G401 (cell line): ENCODE data around the gene AMH. TPM values are rescaled to one million over a fixed set of nuclear protein-coding genes. Genes with fewer than 3 reads are reported as not detected.

Experiments used
- DNase-seq: peaks from one replicate; pipeline ENCODE4 v3.0.0-alpha.2; 2015; ENCODE audit warnings: low spot score
- in situ Hi-C: cut with HindIII; loops from 2 replicates; pipeline ENCODE4 v1.10.0; 2016; ENCODE audit warnings: low sequenced_read_pairs, mixed read lengths
- total RNA-seq: library from RNA; depleted of rRNA; stranded (reverse); fragments of >200 nt; shearing (Covaris generic); gene quantifications from 2 replicates; pipeline ENCODE4 v1.2.3, GENCODE V29; 2014

AMH gene
- total RNA-seq, 1 experiment from 2014 or later = 2.6 TPM

- in situ Hi-C loops = no loop called here
- no peak for DNase-seq
Measured at GRCh38 chr19:2243274-2244124, 5.6 kb upstream of the AMH start.

DNA sequence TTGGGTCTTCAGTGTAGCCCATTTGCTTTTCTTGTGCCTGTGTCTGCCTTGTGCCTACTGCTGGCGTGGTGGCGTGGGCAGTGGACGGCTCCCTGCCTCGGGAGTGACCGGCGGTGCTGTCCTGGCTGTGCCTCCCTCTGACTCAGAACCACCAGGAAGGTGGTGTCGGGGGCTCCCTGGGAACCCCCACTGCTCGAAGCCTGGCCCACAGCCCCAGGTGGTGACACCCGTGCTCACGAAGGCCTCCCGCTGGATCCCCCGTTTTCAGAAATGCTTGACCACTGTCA, 5.1 kb upstream of the AMH start:
- DNase-seq = no peak
- in situ Hi-C loops = no loop called here

GRCh38 chr19:2244486-2244885, 4.6 kb upstream of the AMH start:
- in situ Hi-C loops = no loop called here
- DNase-seq = no peak

- no peak for DNase-seq
- in situ Hi-C loops = no loop called here
Measured at GRCh38 chr19:2245273-2245672, 3.9 kb upstream of the AMH start.

DNA sequence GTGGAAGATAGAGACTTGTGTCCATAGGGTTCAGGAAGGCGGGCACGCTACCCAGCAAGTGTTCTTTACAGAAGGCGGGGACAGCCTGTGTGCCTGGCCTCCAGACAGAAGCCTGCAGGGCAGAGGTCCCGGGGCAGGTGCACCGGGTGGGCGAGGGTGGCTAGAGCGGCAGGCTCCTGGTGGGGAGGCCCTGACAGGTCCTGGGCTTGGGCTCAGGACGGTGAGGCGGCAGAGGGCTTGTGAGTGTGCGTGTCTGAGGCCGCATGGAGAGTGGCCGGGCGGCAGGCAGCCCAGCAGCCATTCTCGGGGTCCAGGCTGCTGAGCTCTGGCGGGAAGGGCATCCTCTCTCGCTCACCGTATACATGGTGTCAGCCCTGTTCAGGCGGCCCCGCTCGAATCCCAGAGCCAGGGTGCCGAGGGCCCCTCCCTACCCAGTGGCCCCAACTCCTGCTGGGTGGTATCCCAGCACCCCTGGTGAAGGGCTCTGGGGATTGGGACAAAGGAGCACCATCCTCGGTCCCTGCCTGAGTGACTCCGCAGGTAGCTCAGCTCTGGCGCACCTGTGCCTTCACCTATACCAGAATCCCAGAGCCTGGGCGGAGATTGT, 3.0 kb upstream of the AMH start:
- in situ Hi-C loops = no loop called here
- DNase-seq = no peak

- DNase-seq = peak; percentile 48
- in situ Hi-C loops = no loop called here
Measured at GRCh38 chr19:2246801-2247361, 2.2 kb upstream of the AMH start.

- in situ Hi-C loops = no loop called here
- no peak for DNase-seq
Measured at GRCh38 chr19:2247433-2248101, 1.6 kb upstream of the AMH start.

DNA sequence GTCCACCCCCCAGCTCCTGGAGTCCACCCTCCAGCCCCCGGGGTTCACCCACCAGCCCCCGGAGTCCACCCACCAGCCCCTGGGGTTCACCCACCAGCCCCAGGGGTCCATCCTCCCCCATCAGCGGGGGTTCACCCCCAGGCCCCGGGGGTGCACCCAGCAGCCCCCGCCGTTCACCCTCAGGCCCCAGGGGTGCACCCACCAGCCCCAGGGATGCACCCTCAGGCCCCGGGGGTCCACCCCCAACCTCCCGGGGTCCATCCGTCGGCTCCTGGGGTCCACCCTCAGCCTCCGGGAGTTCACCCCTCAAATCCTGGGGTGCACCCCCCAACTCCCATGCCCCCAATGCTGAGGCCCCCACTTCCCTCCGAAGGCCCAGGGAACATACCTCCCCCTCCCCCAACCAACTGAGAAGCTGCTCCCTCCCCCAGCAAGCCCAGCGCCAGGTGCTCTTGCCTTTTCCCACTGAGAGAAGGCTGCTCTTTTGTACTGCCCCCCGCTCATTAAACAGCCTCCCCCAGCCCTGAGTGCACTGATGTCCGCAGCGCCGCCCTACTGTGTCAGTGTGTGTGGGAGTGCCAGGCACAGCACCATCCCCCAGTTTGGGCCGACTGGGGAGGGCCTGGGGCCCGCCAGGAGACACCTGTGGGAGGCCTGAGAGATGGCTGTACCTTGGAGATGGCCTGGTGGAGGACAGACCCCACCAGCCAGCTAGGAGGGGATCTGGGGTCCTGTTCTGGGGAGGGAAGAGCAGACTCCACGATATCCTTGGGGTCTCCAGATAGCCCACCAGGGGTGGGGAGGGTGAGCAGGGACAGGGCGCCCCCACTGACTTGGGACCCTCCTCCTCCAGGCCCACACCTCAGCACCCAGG, 750 bp upstream of the AMH start:
- in situ Hi-C loops = no loop called here
- no peak for DNase-seq

DNA sequence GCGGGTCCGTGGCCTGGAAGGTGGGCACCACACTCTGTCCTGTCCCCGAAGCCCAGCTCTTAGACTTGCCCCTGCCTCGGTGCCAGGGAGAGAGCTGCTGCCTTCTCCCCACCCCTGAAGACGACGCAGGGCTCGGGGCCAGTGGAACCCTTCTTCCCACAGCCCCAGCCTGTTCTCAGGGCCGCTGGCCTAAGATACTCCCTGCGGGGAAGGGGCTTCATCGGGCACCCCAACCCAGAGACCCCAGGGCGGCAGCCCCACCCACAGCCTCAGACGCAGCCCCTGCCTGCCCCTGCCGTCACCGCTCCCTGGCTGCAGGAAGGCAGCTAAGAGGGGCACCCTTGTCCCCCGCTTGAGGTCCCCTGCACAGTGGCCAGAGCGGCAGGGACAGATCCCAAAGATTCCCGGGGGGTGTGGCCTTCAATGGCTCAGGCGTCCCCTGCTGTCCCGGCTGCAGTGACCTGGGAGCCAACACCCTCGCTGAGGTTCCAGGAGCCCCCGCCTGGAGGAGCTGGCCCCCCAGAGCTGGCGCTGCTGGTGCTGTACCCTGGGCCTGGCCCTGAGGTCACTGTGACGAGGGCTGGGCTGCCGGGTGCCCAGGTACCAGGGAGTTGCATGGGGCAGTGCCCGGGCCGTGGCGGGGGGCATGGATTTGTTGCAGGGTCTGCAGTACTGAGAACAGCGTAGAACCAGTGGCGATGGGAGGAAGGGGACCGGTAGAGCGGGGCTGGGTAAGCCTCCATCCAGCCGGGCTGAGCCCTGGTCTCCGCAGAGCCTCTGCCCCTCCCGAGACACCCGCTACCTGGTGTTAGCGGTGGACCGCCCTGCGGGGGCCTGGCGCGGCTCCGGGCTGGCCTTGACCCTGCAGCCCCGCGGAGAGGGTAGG, 1.0 kb downstream of the AMH start:
- in situ Hi-C loops = no loop called here
- DNase-seq = no peak

- in situ Hi-C loops = no loop called here
- DNase-seq = no peak
Measured at GRCh38 chr19:2250766-2251105, 1.6 kb downstream of the AMH start.

DNA sequence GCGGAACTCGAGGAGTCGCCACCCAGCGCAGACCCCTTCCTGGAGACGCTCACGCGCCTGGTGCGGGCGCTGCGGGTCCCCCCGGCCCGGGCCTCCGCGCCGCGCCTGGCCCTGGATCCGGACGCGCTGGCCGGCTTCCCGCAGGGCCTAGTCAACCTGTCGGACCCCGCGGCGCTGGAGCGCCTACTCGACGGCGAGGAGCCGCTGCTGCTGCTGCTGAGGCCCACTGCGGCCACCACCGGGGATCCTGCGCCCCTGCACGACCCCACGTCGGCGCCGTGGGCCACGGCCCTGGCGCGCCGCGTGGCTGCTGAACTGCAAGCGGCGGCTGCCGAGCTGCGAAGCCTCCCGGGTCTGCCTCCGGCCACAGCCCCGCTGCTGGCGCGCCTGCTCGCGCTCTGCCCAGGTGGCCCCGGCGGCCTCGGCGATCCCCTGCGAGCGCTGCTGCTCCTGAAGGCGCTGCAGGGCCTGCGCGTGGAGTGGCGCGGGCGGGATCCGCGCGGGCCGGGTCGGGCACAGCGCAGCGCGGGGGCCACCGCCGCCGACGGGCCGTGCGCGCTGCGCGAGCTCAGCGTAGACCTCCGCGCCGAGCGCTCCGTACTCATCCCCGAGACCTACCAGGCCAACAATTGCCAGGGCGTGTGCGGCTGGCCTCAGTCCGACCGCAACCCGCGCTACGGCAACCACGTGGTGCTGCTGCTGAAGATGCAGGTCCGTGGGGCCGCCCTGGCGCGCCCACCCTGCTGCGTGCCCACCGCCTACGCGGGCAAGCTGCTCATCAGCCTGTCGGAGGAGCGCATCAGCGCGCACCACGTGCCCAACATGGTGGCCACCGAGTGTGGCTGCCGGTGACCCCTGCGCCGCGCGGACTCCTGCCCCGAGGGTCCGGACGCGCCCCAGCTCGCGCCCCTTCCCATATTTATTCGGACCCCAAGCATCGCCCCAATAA, 2.3 kb downstream of the AMH start:
- no peak for DNase-seq
- in situ Hi-C loops = no loop called here

DNA sequence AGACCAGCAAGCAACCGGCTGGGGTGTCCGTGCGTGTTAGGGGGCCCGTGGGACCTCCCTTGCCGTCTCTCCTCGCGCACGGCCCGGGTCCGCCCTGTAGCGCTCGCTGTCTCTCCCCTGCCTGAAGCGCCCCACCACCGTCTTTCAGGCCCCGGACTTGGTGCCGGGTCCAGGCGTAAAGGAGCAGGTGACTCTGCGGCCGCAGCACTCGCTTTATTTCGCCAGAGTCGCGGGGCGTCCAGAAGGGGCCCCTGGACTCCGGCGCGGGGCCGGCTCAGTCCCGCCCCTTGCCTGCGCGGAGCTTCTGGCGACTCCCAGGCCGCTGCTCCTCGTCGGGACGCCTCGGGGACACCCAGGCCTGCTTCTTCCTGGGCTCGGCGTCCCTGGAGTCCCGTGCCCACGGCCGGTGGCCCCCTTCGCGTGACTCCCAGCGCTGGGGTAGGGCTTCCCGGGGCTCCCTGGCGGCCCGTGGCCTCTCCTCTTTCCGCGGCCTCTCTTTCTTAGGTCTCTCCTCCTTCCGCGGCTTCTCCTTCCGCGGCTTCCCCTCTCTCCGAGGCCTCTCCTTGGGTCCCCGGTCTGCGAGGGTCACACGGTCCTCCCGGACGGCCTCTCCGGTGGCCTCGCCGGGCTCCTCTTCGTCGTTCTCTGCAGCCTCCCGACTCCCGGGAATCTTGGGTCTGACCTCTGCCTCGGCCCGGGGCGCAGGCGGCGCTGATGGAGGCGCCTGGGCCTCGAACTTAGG, 3.1 kb downstream of the AMH start:
- DNase-seq = no peak
- in situ Hi-C loops = no loop called here

DNA sequence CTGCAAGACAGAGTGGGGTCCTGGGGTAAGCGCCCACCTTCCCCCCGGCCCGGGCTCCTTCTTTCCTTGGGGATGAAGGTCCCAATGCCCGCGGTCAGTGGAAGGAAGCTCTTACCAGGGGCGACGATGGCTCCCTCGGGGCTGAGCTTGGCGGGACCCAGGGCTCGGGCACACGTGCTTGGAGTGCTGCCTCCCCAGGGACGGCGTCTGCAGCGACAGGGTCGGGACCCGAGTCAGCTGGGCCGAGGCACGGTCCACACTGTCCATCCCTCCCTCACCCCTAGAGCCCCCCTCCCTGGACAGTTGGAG, 3.6 kb downstream of the AMH start:
- in situ Hi-C loops = no loop called here
- DNase-seq = no peak

GRCh38 chr19:2253106-2254063, 4.3 kb downstream of the AMH start:
- no peak for DNase-seq
- in situ Hi-C loops = no loop called here

DNA sequence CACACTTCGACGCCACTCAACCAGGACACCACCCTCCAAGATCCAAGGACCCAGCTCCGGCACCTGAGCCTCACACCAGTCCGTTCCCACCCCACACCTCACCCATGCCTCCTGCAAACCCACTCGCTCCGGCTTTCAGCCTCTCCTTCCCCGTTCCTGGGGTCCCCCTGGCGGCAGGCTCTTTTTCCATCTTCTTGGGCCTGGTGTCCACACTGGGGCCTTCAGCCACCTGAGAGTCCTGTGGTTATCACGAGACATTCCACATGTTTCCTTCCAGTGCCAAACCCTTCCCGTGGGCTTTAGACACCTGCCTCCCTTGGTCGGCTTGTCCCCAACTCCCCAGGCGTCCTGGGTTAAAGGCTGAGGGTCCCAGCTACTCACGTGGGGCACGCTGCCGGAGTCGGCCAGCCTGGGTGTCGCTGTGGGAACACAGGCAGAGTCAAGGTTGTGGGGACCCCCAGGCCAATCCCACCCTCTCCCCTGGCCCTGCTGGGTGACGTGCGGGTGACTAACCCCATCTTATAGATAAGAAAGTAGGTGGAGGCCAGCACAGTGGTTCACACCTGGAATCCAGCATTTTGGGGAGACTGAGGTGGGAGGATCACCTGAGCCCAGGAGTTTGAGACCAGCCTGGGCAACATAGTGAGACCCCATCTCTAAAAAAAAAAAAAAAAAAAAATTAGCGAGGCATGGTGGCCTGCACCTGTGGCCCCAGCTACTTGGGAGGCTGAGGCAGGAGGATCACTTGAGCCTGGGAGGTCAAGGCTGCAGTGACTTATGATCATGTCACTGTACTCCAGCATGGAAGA, 5.1 kb downstream of the AMH start:
- no peak for DNase-seq
- in situ Hi-C loops = no loop called here
